Thyroid gland (tissue), 4 donors: Measurements from ENCODE around the gene CIAPIN1.

Source experiments
- CTCF ChIP-seq, 6 experiments: fragments of 200-600 bp in 3 of 6; fragments of 450-650 bp in 3 of 6; sonication (generic) in 3 of 6; IDR thresholded peaks; one replicate each; pipeline ENCODE4 v1.5.1; 2016 to 2019; ENCODE audit warnings: antibody characterized with exemption in 6 of 6, mild to moderate bottlenecking in 2 of 6, inconsistent platforms in 1 of 6, moderate library complexity in 1 of 6
- POLR2A ChIP-seq, 2 donors: fragments of 450-650 bp; IDR thresholded peaks; one replicate each; pipeline ENCODE4 v1.6.1; 2017; ENCODE audit warnings: antibody characterized with exemption in 2 of 2, mild to moderate bottlenecking in 2 of 2, moderate library complexity in 1 of 2

- TF ChIP-seq CTCF (IDR thresholded peaks at IDR 0.05) = no peak
- no peak for TF ChIP-seq POLR2A (IDR thresholded peaks at IDR 0.05)
Measured at GRCh38 chr16:57493767-57494166, 46.6 kb upstream of the CIAPIN1 start.
